Kidney (tissue), 14 donors: ENCODE measurements around the gene ATP2B3. TPM values are rescaled to one million over a fixed set of nuclear protein-coding genes. Genes with fewer than 3 reads are reported as not detected.

Experiments
- DNase-seq, 5 donors: peaks; one replicate each; pipeline ENCODE4 v3.0.0-alpha.2; 2013 to 2020
- FAIRE-seq: peaks from 2 replicates; lab custom pipeline; 2012; peaks lifted over from hg19 to GRCh38; lab: Jason Lieb, UNC
- H3K27ac ChIP-seq, 2 donors: one replicate each; pipeline ENCODE4 v1.7.0; 2013; ENCODE audit warnings: low read depth in 2 of 2, low read length in 2 of 2, inconsistent platforms in 1 of 2
- H3K27me3 ChIP-seq: one replicate; pipeline ENCODE4 v1.7.1; 2013; ENCODE audit warnings: low read length, inconsistent platforms; ENCODE audit not compliant: control insufficient read depth, insufficient read depth
- H3K36me3 ChIP-seq, 3 donors: one replicate each; pipeline versions ENCODE4 v1.7.0 to v1.7.1; 2013; ENCODE audit warnings: low read length in 3 of 3, control low read depth in 1 of 3, inconsistent platforms in 1 of 3; ENCODE audit not compliant: insufficient read depth in 3 of 3, control insufficient read depth in 2 of 3
- H3K4me1 ChIP-seq, 3 donors: one replicate each; pipeline versions ENCODE4 v1.7.0 to v1.7.1; 2013; ENCODE audit warnings: low read length in 3 of 3, inconsistent platforms in 1 of 3, low read depth in 1 of 3; ENCODE audit not compliant: control insufficient read depth in 2 of 3, insufficient read depth in 2 of 3
- H3K4me3 ChIP-seq, 3 donors: one replicate each; pipeline versions ENCODE4 v1.7.0 to v1.8.1; 2013; ENCODE audit warnings: low read length in 3 of 3, control low read depth in 1 of 3, inconsistent platforms in 1 of 3
- H3K9ac ChIP-seq, 3 donors: one replicate each; pipeline versions ENCODE4 v1.7.0 to v1.7.1; 2013; ENCODE audit warnings: low read length in 3 of 3, control low read depth in 1 of 3, inconsistent platforms in 1 of 3
- H3K9me3 ChIP-seq, 3 donors: one replicate each; pipeline versions ENCODE4 v1.7.0 to v1.7.1; 2013; ENCODE audit warnings: low read length in 3 of 3, control low read depth in 1 of 3, inconsistent platforms in 1 of 3; ENCODE audit not compliant: control insufficient read depth in 2 of 3, insufficient read depth in 1 of 3
- intact Hi-C: fragments of 100-400 bp; cut with DNase I; formaldehyde crosslinking; loops from one replicate; pipeline ENCODE4 v1.11.1; 2022
- polyA plus RNA-seq: library from polyadenylated mRNA; stranded (reverse); fragments of 350-450 nt; fragmentation: Illumina TruSeq; extraction: RNeasy Lipid Tissue Mini Kit (QIAGEN cat#74804); gene quantifications from one replicate; pipeline ENCODE4 v1.2.3, GENCODE V29; 2014; ENCODE audit warnings: low read depth, low replicate concordance; ENCODE audit not compliant: insufficient read depth
- total RNA-seq: library from RNA; stranded (reverse); fragmentation: NEBNext Ultra II Directional; extraction: Animal tissue kit (Norgen Biotek cat#: 25700); gene quantifications from one replicate; pipeline ENCODE4 v1.2.1, GENCODE V29; 2021
- TF ChIP-seq, protein P1 (sequence below): IDR thresholded peaks from 3 replicates; pipeline ENCODE4 v1.5.1; 2012; ENCODE audit warnings: mild to moderate bottlenecking, moderate library complexity, borderline replicate concordance; ENCODE audit not compliant: insufficient read depth; ENCODE audit errors: extremely low read depth
- donor health status: control.
- donor health status: control.
- donor health status: control.
- donor health status: control.
- donor health status: control.
- donor health status: DM: yes; HTN: yes; CAD: no.
- donor health status: Normal renal cell carcinoma (clear cell type).

The ATP2B3 gene
- total and polyA plus RNA-seq, 2 donors from 2014 or later, result 0.37 TPM; not detected in 1

DNA sequence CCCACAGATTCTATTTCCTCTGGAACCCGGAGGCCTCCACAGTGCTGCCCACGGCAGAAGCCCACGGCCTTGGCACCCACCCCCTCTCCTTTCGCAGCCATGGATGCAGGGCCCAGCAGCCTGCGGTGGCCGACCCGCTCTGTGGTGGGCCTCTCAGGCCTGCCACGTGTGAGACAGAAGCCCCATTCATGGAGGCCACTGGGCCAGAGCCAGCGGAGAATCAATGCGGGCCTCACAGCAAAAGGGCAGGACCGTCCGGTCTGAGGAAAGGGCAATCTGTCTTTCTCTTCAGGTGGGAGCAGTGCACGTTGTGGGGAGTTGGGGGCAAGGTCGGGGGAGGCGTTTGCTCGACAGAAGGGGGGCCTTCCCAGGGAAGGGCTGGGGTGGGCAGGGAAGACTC, 38.7 kb upstream of the ATP2B3 start:
- Histone ChIP-seq H3K9ac (no peak overlapping the region), H3K36me3 (no peaks in the 10 kb centered on the region), H3K4me1 (peaks cover 0 to 5% (median 0%) of the 10 kb centered on the region in 3 donors), H3K4me3 (no peak overlapping the region), H3K27me3 (no peaks in the 10 kb centered on the region), H3K27ac (no peak overlapping the region), H3K9me3 (no peaks in the 10 kb centered on the region)
- intact Hi-C loops, result no loop called here
- TF ChIP-seq, protein P1, sequence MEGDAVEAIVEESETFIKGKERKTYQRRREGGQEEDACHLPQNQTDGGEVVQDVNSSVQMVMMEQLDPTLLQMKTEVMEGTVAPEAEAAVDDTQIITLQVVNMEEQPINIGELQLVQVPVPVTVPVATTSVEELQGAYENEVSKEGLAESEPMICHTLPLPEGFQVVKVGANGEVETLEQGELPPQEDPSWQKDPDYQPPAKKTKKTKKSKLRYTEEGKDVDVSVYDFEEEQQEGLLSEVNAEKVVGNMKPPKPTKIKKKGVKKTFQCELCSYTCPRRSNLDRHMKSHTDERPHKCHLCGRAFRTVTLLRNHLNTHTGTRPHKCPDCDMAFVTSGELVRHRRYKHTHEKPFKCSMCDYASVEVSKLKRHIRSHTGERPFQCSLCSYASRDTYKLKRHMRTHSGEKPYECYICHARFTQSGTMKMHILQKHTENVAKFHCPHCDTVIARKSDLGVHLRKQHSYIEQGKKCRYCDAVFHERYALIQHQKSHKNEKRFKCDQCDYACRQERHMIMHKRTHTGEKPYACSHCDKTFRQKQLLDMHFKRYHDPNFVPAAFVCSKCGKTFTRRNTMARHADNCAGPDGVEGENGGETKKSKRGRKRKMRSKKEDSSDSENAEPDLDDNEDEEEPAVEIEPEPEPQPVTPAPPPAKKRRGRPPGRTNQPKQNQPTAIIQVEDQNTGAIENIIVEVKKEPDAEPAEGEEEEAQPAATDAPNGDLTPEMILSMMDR, result no peak
- DNase-seq, result no peak
- FAIRE-seq, result no peak

DNA sequence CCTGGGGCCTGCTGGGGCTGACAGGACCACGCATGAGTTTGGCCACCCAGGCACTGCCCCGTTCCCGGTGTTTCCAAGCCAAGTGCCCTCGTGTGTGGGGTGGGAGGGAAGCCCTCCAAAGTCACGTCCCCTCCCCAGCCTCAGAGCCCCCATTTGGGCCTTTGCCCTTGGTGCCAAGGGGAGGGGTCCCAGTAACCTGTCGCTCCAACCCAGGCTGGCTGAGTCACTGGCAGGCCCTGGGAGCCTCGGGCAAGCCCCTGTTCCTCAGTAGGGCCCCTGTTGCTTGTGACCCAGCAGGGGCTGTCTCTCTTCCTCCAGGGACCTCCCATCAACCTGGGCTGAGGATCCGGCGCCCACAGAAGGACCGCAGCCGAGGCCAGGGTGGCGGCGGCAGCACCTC, 36.4 kb upstream of the ATP2B3 start:
- Histone ChIP-seq H3K27me3 (no peaks in the 10 kb centered on the region), H3K9me3 (no peaks in the 10 kb centered on the region), H3K4me1 (peaks cover 0 to 4% (median 0%) of the 10 kb centered on the region in 3 donors), H3K9ac (no peak overlapping the region), H3K4me3 (no peak overlapping the region), H3K27ac (no peak overlapping the region), H3K36me3 (no peaks in the 10 kb centered on the region)
- TF ChIP-seq, protein P1, result no peak
- intact Hi-C loops, result no loop called here
- no peak for DNase-seq
- FAIRE-seq, result no peak

DNA sequence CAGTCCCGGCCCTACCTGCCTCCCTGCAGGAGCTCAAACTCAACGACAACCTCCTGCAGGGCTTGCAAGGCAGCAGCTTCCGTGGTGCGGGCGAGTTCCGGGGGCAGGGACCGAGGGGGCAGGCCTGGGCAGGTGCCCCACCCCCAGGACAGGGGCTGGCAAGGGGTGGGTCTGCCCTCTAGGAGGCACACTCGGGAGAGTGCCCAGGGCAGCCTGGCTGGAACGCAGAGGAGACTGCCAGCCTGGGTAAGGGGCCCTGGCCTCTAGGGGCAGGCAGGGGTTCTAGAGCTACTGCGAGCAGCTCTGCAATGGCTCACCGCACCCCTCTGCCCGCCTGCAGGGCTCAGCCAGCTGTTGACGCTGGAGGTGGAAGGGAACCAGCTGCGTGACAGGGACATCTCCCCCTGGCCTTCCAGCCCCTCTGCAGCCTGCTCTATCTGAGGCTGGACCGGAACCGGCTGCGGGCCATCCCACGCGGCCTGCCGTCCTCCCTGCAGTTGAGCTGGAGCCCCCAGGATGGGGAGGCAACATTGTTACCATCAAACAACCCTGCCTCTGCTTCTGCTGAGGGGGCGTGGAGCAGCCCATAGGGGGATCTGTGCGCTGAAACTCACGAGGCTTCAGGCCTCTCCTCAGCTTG, 34.9 kb upstream of the ATP2B3 start:
- no peaks in the 10 kb centered on the region for H3K4me1 ChIP-seq
- H3K9ac ChIP-seq, result no peak overlapping the region
- H3K36me3 ChIP-seq, result no peaks in the 10 kb centered on the region
- intact Hi-C loops, result no loop called here
- no peak for FAIRE-seq
- TF ChIP-seq, protein P1, result no peak
- H3K27me3 ChIP-seq, result no peaks in the 10 kb centered on the region
- no peak overlapping the region for H3K27ac ChIP-seq
- no peaks in the 10 kb centered on the region for H3K9me3 ChIP-seq
- DNase-seq, result peak in 1 of 5 donors; percentile 38
- no peak overlapping the region for H3K4me3 ChIP-seq
